IMR-90 (cell line): ENCODE results near the gene TTC39C. TPM values are rescaled to one million over a fixed set of nuclear protein-coding genes. Genes with fewer than 3 reads are reported as not detected.

ENCODE experiments used
- ATAC-seq: fragments of 200-7000 bp; cut with Tn5 transposase; 2 replicates; pipeline ENCODE4 v1.9.1; 2020; ENCODE audit warnings: low read depth, mild to moderate bottlenecking, moderate library complexity
- BruUV-seq: library from RNA; stranded (reverse); fragments of 400-500 nt; replicated peaks from 2 replicates; lab custom pipeline; 2021; lab: Mats Ljungman, UMichigan
- CTCF ChIA-PET: fragments of 300-600 bp; formaldehyde crosslinking; extraction: SDS; loops from one replicate; lab custom pipeline; 2021; ENCODE audit warnings: antibody characterized with exemption; lab: Yijun Ruan, JAX
- POLR2A ChIA-PET: fragments of 300-600 bp; sonication (Branson Sonifier 250); formaldehyde crosslinking; loops from one replicate; lab custom pipeline; 2022; ENCODE audit warnings: antibody characterized with exemption; ENCODE audit not compliant: unreplicated experiment; lab: Charles Lee
- DNase-seq: peaks from one replicate; pipeline ENCODE4 v3.0.0; 2013
- H2AFZ ChIP-seq: replicated peaks from 2 replicates; pipeline ENCODE3; 2013; ENCODE audit warnings: low read length, mild to moderate bottlenecking; ENCODE audit not compliant: poor library complexity
- H2AK5ac ChIP-seq: 2 replicates; pipeline ENCODE4 v1.6.1; 2013; ENCODE audit warnings: low read depth, low read length, inconsistent platforms
- H2AK9ac ChIP-seq: replicated peaks from 2 replicates; pipeline ENCODE3; 2013; ENCODE audit warnings: mild to moderate bottlenecking, low read depth, low read length, moderate library complexity; ENCODE audit not compliant: poor library complexity
- H2BK120ac ChIP-seq: 2 replicates; pipeline ENCODE4 v1.6.1; 2013; ENCODE audit warnings: low read depth, low read length, inconsistent platforms
- H2BK15ac ChIP-seq: 3 replicates; pipeline ENCODE4 v1.6.1; 2013; ENCODE audit warnings: low read depth, low read length, inconsistent platforms
- H2BK20ac ChIP-seq: 2 replicates; pipeline ENCODE4 v1.6.1; 2013; ENCODE audit warnings: low read depth, mild to moderate bottlenecking, inconsistent platforms, low read length, moderate library complexity
- H2BK5ac ChIP-seq: 2 replicates; pipeline ENCODE4 v1.6.1; 2013; ENCODE audit warnings: mild to moderate bottlenecking, low read depth, low read length, inconsistent platforms; ENCODE audit not compliant: poor library complexity, severe bottlenecking
- H3K14ac ChIP-seq: replicated peaks from 2 replicates; pipeline ENCODE4 v1.6.1; 2013; ENCODE audit warnings: low read depth, low read length, inconsistent platforms
- H3K18ac ChIP-seq: 2 replicates; pipeline ENCODE4 v1.6.1; 2013; ENCODE audit warnings: low read depth, low read length, control low read depth
- H3K23ac ChIP-seq: 2 replicates; pipeline ENCODE4 v1.6.1; 2013; ENCODE audit warnings: low read depth, low read length, inconsistent platforms
- H3K27ac ChIP-seq: 2 replicates; pipeline ENCODE4 v1.5.1; 2013; ENCODE audit warnings: mild to moderate bottlenecking, control low read depth, low read length; ENCODE audit not compliant: insufficient read depth
- H3K27me3 ChIP-seq: 2 replicates; pipeline ENCODE4 v1.6.1; 2013; ENCODE audit warnings: low read length; ENCODE audit not compliant: control insufficient read depth, insufficient read depth
- H3K36me3 ChIP-seq: 2 replicates; pipeline ENCODE4 v1.6.1; 2013; ENCODE audit warnings: low read length, mixed read lengths; ENCODE audit not compliant: control insufficient read depth, insufficient read depth
- H3K4ac ChIP-seq: 2 replicates; pipeline ENCODE4 v1.6.1; 2013; ENCODE audit warnings: low read depth, low read length, inconsistent platforms
- H3K4me1 ChIP-seq: 2 replicates; pipeline ENCODE4 v1.6.1; 2013; ENCODE audit warnings: low read length, mixed read lengths; ENCODE audit not compliant: control insufficient read depth, insufficient read depth
- H3K4me2 ChIP-seq: 2 replicates; pipeline ENCODE4 v1.6.1; 2013; ENCODE audit warnings: low read depth, mild to moderate bottlenecking, control low read depth, low read length, moderate library complexity
- H3K4me3 ChIP-seq: 2 replicates; pipeline ENCODE4 v1.5.1; 2013; ENCODE audit warnings: low read depth, mild to moderate bottlenecking, control low read depth, low read length, moderate library complexity; ENCODE audit not compliant: insufficient read depth
- H3K56ac ChIP-seq: 2 replicates; pipeline ENCODE4 v1.6.1; 2013; ENCODE audit warnings: low read length, inconsistent platforms; ENCODE audit not compliant: insufficient read depth; ENCODE audit errors: extremely low read depth
- H3K79me1 ChIP-seq, 2 experiments: 2 replicates each; pipeline ENCODE4 v1.6.1; 2013; ENCODE audit warnings: low read length in 2 of 2, inconsistent platforms in 1 of 2, low read depth in 1 of 2
- H3K9ac ChIP-seq: 2 replicates; pipeline ENCODE4 v1.6.1; 2013; ENCODE audit warnings: low read depth, low read length, control low read depth
- H3K9me1 ChIP-seq: 2 replicates; pipeline ENCODE4 v1.6.1; 2013; ENCODE audit warnings: low read length, inconsistent platforms; ENCODE audit not compliant: insufficient read depth
- H3K9me3 ChIP-seq: 2 replicates; pipeline ENCODE4 v1.6.1; 2013; ENCODE audit warnings: low read length; ENCODE audit not compliant: control insufficient read depth, insufficient read depth
- H4K20me1 ChIP-seq: 2 replicates; pipeline ENCODE4 v1.6.1; 2013; ENCODE audit warnings: low read length, inconsistent platforms; ENCODE audit not compliant: insufficient read depth
- H4K5ac ChIP-seq: 2 replicates; pipeline ENCODE4 v1.6.1; 2013; ENCODE audit warnings: mild to moderate bottlenecking, low read depth, low read length, control low read depth
- H4K8ac ChIP-seq, 2 experiments: 2 replicates each; pipeline ENCODE4 v1.6.1; 2013; ENCODE audit warnings: low read depth in 2 of 2, low read length in 2 of 2, control low read depth in 1 of 2, inconsistent platforms in 1 of 2
- H4K91ac ChIP-seq: 2 replicates; pipeline ENCODE4 v1.6.1; 2013; ENCODE audit warnings: low read depth, low read length, inconsistent platforms; ENCODE audit not compliant: insufficient read depth
- BHLHE40 ChIP-seq: fragments of 150-350 bp; IDR thresholded peaks from 2 replicates; pipeline ENCODE4 v1.6.1; 2016; ENCODE audit warnings: mild to moderate bottlenecking, low read depth, low read length
- CEBPB ChIP-seq: IDR thresholded peaks from 2 replicates; pipeline ENCODE4 v1.6.1; 2012; ENCODE audit warnings: low read depth, low read length, improper control_type of control experiment
- CHD1 ChIP-seq: IDR thresholded peaks from 2 replicates; pipeline ENCODE4 v1.6.1; 2012; ENCODE audit warnings: low read depth, low read length, improper control_type of control experiment
- POLR2A ChIP-seq: IDR thresholded peaks from 2 replicates; pipeline ENCODE4 v1.6.1; 2012; ENCODE audit warnings: mild to moderate bottlenecking, low read depth, low read length
- RAD21 ChIP-seq: IDR thresholded peaks from 2 replicates; pipeline ENCODE4 v1.6.1; 2012; ENCODE audit warnings: low read length, improper control_type of control experiment
- SMC3 ChIP-seq: fragments of 150-350 bp; IDR thresholded peaks from 2 replicates; pipeline ENCODE4 v1.6.1; 2016; ENCODE audit warnings: low read depth, mild to moderate bottlenecking, antibody characterized with exemption, low read length, moderate library complexity
- WGBS, 2 experiments: methylation state at CpG; one replicate each; pipeline versions ENCODE4 v1.1.5 to v1.1.7; 2013; ENCODE audit warnings: missing lambda C conversion rate in 2 of 2; ENCODE audit not compliant: insufficient read length in 1 of 2; ENCODE audit errors: extremely low coverage in 2 of 2; 5-methylcytosine and 5-hydroxymethylcytosine counted together
- dilution Hi-C: fragments of 300-500 bp; cut with HindIII; formaldehyde crosslinking; loops from one replicate; pipeline ENCODE4 v1.14.3; 2018; ENCODE audit warnings: low sequenced_read_pairs; ENCODE audit not compliant: unreplicated experiment
- in situ Hi-C: fragments of 300-500 bp; cut with MboI; formaldehyde crosslinking; loops from 3 replicates; pipeline ENCODE4 v1.14.3; 2019; ENCODE audit warnings: low sequenced_read_pairs, inconsistent platforms, mixed read lengths
- intact Hi-C: fragments of 100-400 bp; cut with micrococcal nuclease; formaldehyde crosslinking; loops from 2 replicates; pipeline ENCODE4 v1.10.0; 2022
- polyA plus RNA-seq, 3 experiments: library from polyadenylated mRNA; depleted of rRNA; stranded (reverse); fragments of >200 nt; gene quantifications; 2 replicates each; pipeline ENCODE4 v1.2.3, GENCODE V29; 2012; ENCODE audit warnings: low replicate concordance in 1 of 3
- total RNA-seq: library from RNA; depleted of rRNA; stranded (reverse); fragments of >200 nt; gene quantifications from 2 replicates; pipeline ENCODE4 v1.2.3, GENCODE V29; 2012
- TF ChIP-seq, protein P1 (sequence below): conservative IDR thresholded peaks from 2 replicates; pipeline ENCODE4 v1.5.1; 2012; ENCODE audit warnings: mild to moderate bottlenecking, low read depth, low read length, improper control_type of control experiment

The TTC39C gene
- total and polyA plus RNA-seq, 2 of the 4 experiments (the other 2 are of a cell fraction) = 8.0 to 20.8 TPM

DNA sequence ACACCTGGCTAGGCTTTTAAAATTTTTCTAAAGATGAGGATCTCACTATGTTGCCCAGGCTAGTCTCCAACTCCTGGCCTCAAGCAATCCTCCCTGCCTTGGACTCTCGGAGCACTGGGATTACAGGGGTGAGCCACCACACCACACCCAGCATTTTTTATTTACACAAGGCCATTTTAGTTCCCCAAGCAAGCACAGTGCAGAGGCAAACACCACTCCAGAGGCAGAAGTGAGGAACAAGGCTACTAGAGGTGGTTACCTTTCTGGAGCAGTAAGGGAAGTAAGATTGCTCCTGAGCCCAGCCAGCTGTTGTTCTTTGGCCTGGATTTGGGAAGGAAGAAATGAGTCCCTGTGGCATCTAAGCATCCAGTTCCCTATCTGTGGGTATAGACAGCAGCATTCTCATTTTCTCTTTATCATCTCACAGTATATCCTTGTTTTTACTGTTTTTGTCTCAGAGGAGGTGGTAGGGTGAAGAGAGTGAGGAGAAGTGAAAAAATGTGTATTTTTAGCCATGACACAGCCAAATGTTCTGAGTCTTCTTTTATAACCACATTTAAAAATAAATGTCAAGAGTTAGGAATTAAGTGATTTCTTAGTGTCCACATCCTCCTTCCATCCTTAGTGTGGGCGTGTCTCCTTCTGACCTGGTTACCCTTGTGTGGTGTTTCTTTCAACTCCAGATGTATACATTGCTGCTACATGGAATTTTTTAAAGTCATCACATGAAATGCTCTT is 10.5 kb upstream of the TTC39C start:
- H3K14ac ChIP-seq = peak overlapping the region; percentile 60; the same call in 1 of the 2 replicates
- DNase-seq (peak; percentile 63), ATAC-seq (peak; percentile 72)
- H4K91ac ChIP-seq = no peak overlapping the region
- H2AFZ ChIP-seq = no peak overlapping the region
- no peak overlapping the region for H3K27ac ChIP-seq
- H3K27me3 ChIP-seq = peaks cover 3% of the 10 kb centered on the region; the same call in 1 of the 2 replicates
- dilution Hi-C loops (no loop called here), intact Hi-C loops (no loop called here), in situ Hi-C loops (no loop called here)
- H3K9me3 ChIP-seq = no peaks in the 10 kb centered on the region
- no peaks in the 10 kb centered on the region for H3K79me1 ChIP-seq
- H4K5ac ChIP-seq = no peak overlapping the region
- no peaks in the 10 kb centered on the region for H3K36me3 ChIP-seq
- TF ChIP-seq BHLHE40 = no peak
- TF ChIP-seq SMC3 = no peak
- no peak for TF ChIP-seq POLR2A
- TF ChIP-seq CHD1 = no peak
- TF ChIP-seq, protein P1, sequence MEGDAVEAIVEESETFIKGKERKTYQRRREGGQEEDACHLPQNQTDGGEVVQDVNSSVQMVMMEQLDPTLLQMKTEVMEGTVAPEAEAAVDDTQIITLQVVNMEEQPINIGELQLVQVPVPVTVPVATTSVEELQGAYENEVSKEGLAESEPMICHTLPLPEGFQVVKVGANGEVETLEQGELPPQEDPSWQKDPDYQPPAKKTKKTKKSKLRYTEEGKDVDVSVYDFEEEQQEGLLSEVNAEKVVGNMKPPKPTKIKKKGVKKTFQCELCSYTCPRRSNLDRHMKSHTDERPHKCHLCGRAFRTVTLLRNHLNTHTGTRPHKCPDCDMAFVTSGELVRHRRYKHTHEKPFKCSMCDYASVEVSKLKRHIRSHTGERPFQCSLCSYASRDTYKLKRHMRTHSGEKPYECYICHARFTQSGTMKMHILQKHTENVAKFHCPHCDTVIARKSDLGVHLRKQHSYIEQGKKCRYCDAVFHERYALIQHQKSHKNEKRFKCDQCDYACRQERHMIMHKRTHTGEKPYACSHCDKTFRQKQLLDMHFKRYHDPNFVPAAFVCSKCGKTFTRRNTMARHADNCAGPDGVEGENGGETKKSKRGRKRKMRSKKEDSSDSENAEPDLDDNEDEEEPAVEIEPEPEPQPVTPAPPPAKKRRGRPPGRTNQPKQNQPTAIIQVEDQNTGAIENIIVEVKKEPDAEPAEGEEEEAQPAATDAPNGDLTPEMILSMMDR = no peak
- no peak for TF ChIP-seq RAD21
- TF ChIP-seq CEBPB = no peak
- no peak overlapping the region for H3K4me2 ChIP-seq
- H3K4me3 ChIP-seq = no peak overlapping the region
- POLR2A ChIA-PET = no interaction called here
- peak overlapping the region in 1 of 2 experiments; percentile 18; a peak in 1 of 4 replicates for H4K8ac ChIP-seq
- no peak overlapping the region for H3K56ac ChIP-seq
- BruUV-seq = no TSS peak
- H2BK20ac ChIP-seq = no peak overlapping the region
- 0 out of 2 replicates have a peak, but pooled peaks cover 3% of the 10 kb centered on the region for H3K9me1 ChIP-seq
- H3K23ac ChIP-seq = no peak overlapping the region
- no peaks in the 10 kb centered on the region for H4K20me1 ChIP-seq
- no peak overlapping the region for H2BK5ac ChIP-seq
- H3K18ac ChIP-seq = peak overlapping the region; percentile 1; the same call in 1 of the 2 replicates
- no peak overlapping the region for H2BK15ac ChIP-seq
- H3K9ac ChIP-seq = no peak overlapping the region; the same call in 1 of the 2 replicates
- H3K4me1 ChIP-seq = peaks cover 3% of the 10 kb centered on the region; the same call in 1 of the 2 replicates
- CTCF ChIA-PET = interaction anchor here (0.5 kb wide), 1 partner anchor 180 kb away, joined by 3 read pairs; no protein-coding TSS in a partner anchor
- peak overlapping the region; percentile 47; the same call in 1 of the 2 replicates for H3K4ac ChIP-seq
- no peak overlapping the region for H2AK9ac ChIP-seq
- WGBS, 2 experiments = no CpG with 5 or more reads among the region's 2 CpGs
- no peak overlapping the region for H2BK120ac ChIP-seq
- H2AK5ac ChIP-seq = peak overlapping the region; percentile 68; the same call in 1 of the 2 replicates
